Activated CD8-positive, alpha-beta memory T cell treated with anti-CD3 and anti-CD28 coated beads, Interleukin-2, amount 50 U/mL, for 1 hour (primary cell): ENCODE data around the gene RAD51AP1.

Source experiments
- DNase-seq: peaks from one replicate; pipeline ENCODE4 v3.0.0-alpha.2; 2020; ENCODE audit errors: extremely low read depth

Gene RAD51AP1

GRCh38 chr12:4591180-4591687 is 52.5 kb downstream of the RAD51AP1 start:
- no peak for DNase-seq

GRCh38 chr12:4595881-4596280 is 57.2 kb downstream of the RAD51AP1 start:
- no peak for DNase-seq

GRCh38 chr12:4603421-4603820 is 64.7 kb downstream of the RAD51AP1 start:
- DNase-seq, result no peak

GRCh38 chr12:4603946-4604345 is 65.3 kb downstream of the RAD51AP1 start:
- no peak for DNase-seq

GRCh38 chr12:4604684-4605193 is 66.0 kb downstream of the RAD51AP1 start:
- peak; percentile 50 for DNase-seq

GRCh38 chr12:4607056-4607455 is 68.4 kb downstream of the RAD51AP1 start:
- DNase-seq, result no peak

- no peak for DNase-seq
Measured at GRCh38 chr12:4609071-4609470, 70.4 kb downstream of the RAD51AP1 start.
